Measurements from ENCODE around the gene SIX2.

SIX2 gene

DNA sequence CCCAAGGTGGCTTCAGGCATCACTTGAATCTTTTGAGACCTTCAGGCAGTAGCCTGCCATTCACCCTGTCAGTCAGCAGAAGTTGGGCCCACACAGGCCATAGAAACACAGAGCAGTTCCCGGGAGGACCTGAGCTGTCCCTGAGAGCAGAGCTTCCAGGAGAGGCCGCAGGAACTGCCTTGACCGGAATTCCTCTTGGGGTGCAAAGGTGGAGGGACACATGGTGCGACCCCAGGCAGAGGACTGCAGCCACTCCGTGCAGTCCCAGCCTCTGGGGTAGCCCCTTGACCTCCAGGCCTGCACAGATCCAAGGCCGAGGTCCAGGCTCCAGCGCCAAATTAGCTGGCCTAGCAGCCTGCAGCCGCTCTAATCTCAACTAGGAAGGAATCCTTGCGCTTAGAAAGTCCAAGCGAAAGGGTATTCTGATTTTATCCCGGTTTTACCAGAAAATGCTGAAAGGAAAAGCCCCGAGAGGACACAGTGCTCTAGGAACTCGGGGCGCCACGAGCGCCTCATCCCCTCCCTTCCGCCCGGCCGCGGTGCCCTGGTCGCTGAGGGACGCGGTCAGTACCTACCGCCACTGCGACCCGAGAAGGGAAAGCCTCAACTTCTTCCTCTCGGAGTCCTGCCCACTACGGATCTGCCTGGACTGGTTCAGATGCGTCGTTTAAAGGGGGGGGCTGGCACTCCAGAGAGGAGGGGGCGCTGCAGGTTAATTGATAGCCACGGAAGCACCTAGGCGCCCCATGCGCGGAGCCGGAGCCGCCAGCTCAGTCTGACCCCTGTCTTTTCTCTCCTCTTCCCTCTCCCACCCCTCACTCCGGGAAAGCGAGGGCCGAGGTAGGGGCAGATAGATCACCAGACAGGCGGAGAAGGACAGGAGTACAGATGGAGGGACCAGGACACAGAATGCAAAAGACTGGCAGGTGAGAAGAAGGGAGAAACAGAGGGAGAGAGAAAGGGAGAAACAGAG is 5.4 kb downstream of the SIX2 start:
- no peak overlapping the region for H3K4me3 ChIP-seq (replicated peaks in 1 of 2; ENCODE audit: low read depth in 2 of 2, low read length in 2 of 2)
- no peak for DNase-seq (ENCODE audit: low read depth in 2 of 2)
- TF ChIP-seq CTCF (IDR thresholded peaks at IDR 0.05; ENCODE audit: low read depth, low read length), result no peak

DNA sequence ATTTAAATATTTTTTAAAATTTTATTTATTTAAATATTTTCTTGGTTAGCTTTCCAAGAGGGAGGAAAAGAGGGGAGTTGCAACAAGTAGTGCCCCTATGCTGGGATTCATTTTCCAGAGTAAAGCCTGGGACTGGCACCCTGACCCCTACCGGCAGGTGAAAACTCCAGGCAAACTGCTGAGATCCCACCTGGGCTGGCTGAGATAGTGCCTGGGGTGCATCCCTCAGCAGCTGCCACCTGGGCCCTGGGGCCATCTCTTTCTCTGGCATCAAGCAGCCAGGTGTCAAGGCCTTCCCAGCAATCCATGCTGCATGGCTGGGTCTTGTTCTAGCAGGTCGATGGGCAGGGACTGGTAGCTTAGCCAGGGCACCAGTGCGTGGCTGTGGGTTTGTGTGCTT is 6.6 kb downstream of the SIX2 start:
- no peak for DNase-seq (ENCODE audit: low read depth in 2 of 2)
- H3K4me3 ChIP-seq (replicated peaks in 1 of 2; ENCODE audit: low read depth in 2 of 2, low read length in 2 of 2), result no peak overlapping the region
- TF ChIP-seq CTCF (IDR thresholded peaks at IDR 0.05; ENCODE audit: low read depth, low read length), result no peak

DNA sequence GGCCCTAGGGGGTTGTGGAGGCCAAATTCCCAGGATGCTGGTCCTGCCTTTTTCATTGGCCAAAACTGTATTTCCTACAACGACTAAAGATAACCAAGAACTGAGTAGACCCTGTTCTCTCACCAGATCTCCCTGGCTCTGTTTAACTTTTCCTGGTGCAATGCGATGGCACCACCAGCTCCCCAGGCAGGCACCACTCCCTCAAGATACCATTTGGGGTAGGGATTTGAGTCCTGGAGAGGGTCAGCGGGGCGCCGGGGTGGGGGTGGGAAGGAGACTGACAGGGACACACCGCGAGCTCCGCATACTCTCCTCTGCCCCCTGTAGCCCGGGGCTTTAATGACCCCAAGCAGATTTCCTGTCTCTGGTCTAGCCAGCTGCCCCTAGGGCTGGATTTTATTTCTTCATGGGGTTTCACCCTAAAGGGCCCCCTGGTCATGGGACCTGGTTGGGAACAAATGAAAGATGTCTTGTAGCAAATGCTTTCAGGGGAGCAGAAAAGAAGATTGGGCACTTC is 7.3 kb downstream of the SIX2 start:
- no peak for DNase-seq (ENCODE audit: low read depth in 2 of 2)
- H3K4me3 ChIP-seq (replicated peaks in 1 of 2; ENCODE audit: low read depth in 2 of 2, low read length in 2 of 2), result no peak overlapping the region
- no peak for TF ChIP-seq CTCF (IDR thresholded peaks at IDR 0.05; ENCODE audit: low read depth, low read length)

GRCh38 chr2:45000921-45001868 is 8.1 kb downstream of the SIX2 start:
- TF ChIP-seq CTCF (IDR thresholded peaks at IDR 0.05; ENCODE audit: low read depth, low read length), result no peak
- peak overlapping the region; percentile 27 to 41 for H3K4me3 ChIP-seq (replicated peaks in 1 of 2; ENCODE audit: low read depth in 2 of 2, low read length in 2 of 2)
- DNase-seq (ENCODE audit: low read depth in 2 of 2), result peak in 1 of 2 donors; percentile 25

GRCh38 chr2:45000341-45000901 is 8.8 kb downstream of the SIX2 start:
- no peak overlapping the region for H3K4me3 ChIP-seq (replicated peaks in 1 of 2; ENCODE audit: low read depth in 2 of 2, low read length in 2 of 2)
- no peak for TF ChIP-seq CTCF (IDR thresholded peaks at IDR 0.05; ENCODE audit: low read depth, low read length)

GRCh38 chr2:44999540-44999939 is 9.7 kb downstream of the SIX2 start:
- TF ChIP-seq CTCF (IDR thresholded peaks at IDR 0.05; ENCODE audit: low read depth, low read length), result no peak
- DNase-seq (ENCODE audit: low read depth in 2 of 2), result no peak
- no peak overlapping the region for H3K4me3 ChIP-seq (replicated peaks in 1 of 2; ENCODE audit: low read depth in 2 of 2, low read length in 2 of 2)

More at GRCh38 chr2:45000341-45000901, 8.8 kb downstream of the SIX2 start:
- no peak for DNase-seq (ENCODE audit: low read depth in 2 of 2)

Data from cardiac fibroblast (primary cell).